HepG2 (cell line): Measurements from ENCODE around the gene ATG2A. TPM values are rescaled to one million over a fixed set of nuclear protein-coding genes. Genes with fewer than 3 reads are reported as not detected.

Experiments used
- ATAC-seq: fragments of 200-7000 bp; cut with Tn5 transposase; 3 replicates; pipeline ENCODE4 v1.9.1; 2020; ENCODE audit warnings: mild to moderate bottlenecking, moderate library complexity
- BruUV-seq: library from RNA; stranded (reverse); fragments of 400-500 nt; replicated peaks from 2 replicates; lab custom pipeline; 2021; lab: Mats Ljungman, UMichigan
- CTCF ChIA-PET: fragments of 300-600 bp; formaldehyde crosslinking; extraction: SDS; loops from one replicate; lab custom pipeline; 2021; ENCODE audit warnings: low total read pairs, inconsistent platforms, low intra/inter-chr PET ratio; lab: Yijun Ruan, JAX
- POLR2A ChIA-PET: fragments of 350-600 bp; sonication (Branson Sonifier 250); formaldehyde crosslinking; loops from one replicate; lab custom pipeline; 2020; ENCODE audit warnings: antibody characterized with exemption, inconsistent platforms; lab: Yijun Ruan, JAX
- DNase-seq: peaks from one replicate; pipeline ENCODE4 v3.0.0-alpha.2; 2015; ENCODE audit warnings: low spot score
- FAIRE-seq: peaks from 3 replicates; lab custom pipeline; 2011; peaks lifted over from hg19 to GRCh38; lab: Jason Lieb, UNC
- H2AFZ ChIP-seq: one replicate; pipeline ENCODE4 v1.6.1; 2011; ENCODE audit warnings: low read length, inconsistent platforms
- H3K27ac ChIP-seq: fragments of 300-600 bp; 3 replicates; pipeline ENCODE4 v1.8.0; 2011; ENCODE audit warnings: mixed run types, mild to moderate bottlenecking, mixed read lengths, low read length, inconsistent platforms; ENCODE audit not compliant: insufficient read depth; ENCODE audit errors: extremely low read length
- H3K27me3 ChIP-seq, 2 experiments: fragments of 200-600 bp in 1 of 2; 2 replicates in 1 of 2; 3 replicates in 1 of 2; pipeline versions ENCODE4 v1.6.0 to v1.8.0; 2011; ENCODE audit warnings: low read length in 2 of 2, mild to moderate bottlenecking in 2 of 2, moderate library complexity in 2 of 2, inconsistent platforms in 1 of 2; ENCODE audit not compliant: insufficient read depth in 2 of 2, control insufficient read depth in 1 of 2
- H3K36me3 ChIP-seq, 2 experiments: fragments of 200-600 bp in 1 of 2; replicated peaks in 1 of 2; 2 replicates in 1 of 2; 3 replicates in 1 of 2; pipeline versions ENCODE4 v1.5.1 to v1.8.0; 2011; ENCODE audit warnings: low read length in 2 of 2, inconsistent platforms in 1 of 2; ENCODE audit not compliant: insufficient read depth in 2 of 2, control insufficient read depth in 1 of 2
- H3K4me1 ChIP-seq: 2 replicates; pipeline ENCODE4 v1.5.1; 2012; ENCODE audit warnings: low read length, inconsistent platforms; ENCODE audit not compliant: insufficient read depth
- H3K4me2 ChIP-seq: 2 replicates; pipeline ENCODE4 v1.6.0; 2011; ENCODE audit warnings: low read depth, low read length, inconsistent platforms
- H3K4me3 ChIP-seq, 3 experiments: fragments of 200-600 bp in 1 of 3; sonication (generic), shearing (Covaris generic) in 1 of 3; replicated peaks in 1 of 3; 2 replicates each; pipeline ENCODE4 v1.5.1; 2011 to 2016; ENCODE audit warnings: low read length in 3 of 3, inconsistent platforms in 2 of 3, low read depth in 2 of 3, mild to moderate bottlenecking in 2 of 3, control low read depth in 1 of 3, mixed read lengths in 1 of 3; ENCODE audit not compliant: insufficient read depth in 1 of 3
- H3K79me2 ChIP-seq: one replicate; pipeline ENCODE4 v1.6.1; 2011; ENCODE audit warnings: low read length, inconsistent platforms; ENCODE audit not compliant: insufficient read depth
- H3K9ac ChIP-seq: 2 replicates; pipeline ENCODE4 v1.6.0; 2011; ENCODE audit warnings: mild to moderate bottlenecking, low read depth, low read length, inconsistent platforms; ENCODE audit not compliant: insufficient read depth
- H3K9me3 ChIP-seq: 2 replicates; pipeline ENCODE4 v1.5.1; 2012; ENCODE audit warnings: mild to moderate bottlenecking, low read length
- H4K20me1 ChIP-seq: 2 replicates; pipeline ENCODE4 v1.6.0; 2011; ENCODE audit warnings: inconsistent platforms, mild to moderate bottlenecking, low read length, moderate library complexity; ENCODE audit not compliant: insufficient read depth
- CHD4 ChIP-seq: fragments of 200-600 bp; sonication (generic); IDR thresholded peaks from 2 replicates; pipeline ENCODE4 v1.7.0; 2017; ENCODE audit warnings: mild to moderate bottlenecking, low read length, borderline replicate concordance
- KMT2B ChIP-seq: IDR thresholded peaks from 2 replicates; pipeline ENCODE4 v1.6.1; 2016; ENCODE audit warnings: missing genetic modification reagents, missing compliant biosample characterization
- NFE2L1 ChIP-seq: sonication (generic); formaldehyde crosslinking; IDR thresholded peaks from 2 replicates; pipeline ENCODE4 v1.4.0; 2020; ENCODE audit warnings: missing genetic modification reagents, mild to moderate bottlenecking, borderline replicate concordance
- SMARCC2 ChIP-seq: fragments of 450-650 bp; IDR thresholded peaks from 2 replicates; pipeline ENCODE4 v1.6.1; 2017; ENCODE audit warnings: antibody characterized with exemption, mild to moderate bottlenecking
- SPEN ChIP-seq: sonication (generic); formaldehyde crosslinking; IDR thresholded peaks from 2 replicates; pipeline ENCODE4 v1.5.1; 2020; ENCODE audit warnings: low read depth, mild to moderate bottlenecking, missing genetic modification reagents
- U2AF1 ChIP-seq: fragments of 200-400 bp; formaldehyde crosslinking; optimal IDR thresholded peaks from 2 replicates; pipeline ENCODE3; 2017; ENCODE audit warnings: mild to moderate bottlenecking, low read depth, low read length
- ZFP82 ChIP-seq: sonication (generic); formaldehyde crosslinking; IDR thresholded peaks from 2 replicates; pipeline ENCODE4 v1.5.1; 2020; ENCODE audit warnings: mild to moderate bottlenecking, missing genetic modification reagents, borderline replicate concordance
- ZNF337 ChIP-seq: sonication (generic); formaldehyde crosslinking; IDR thresholded peaks from 2 replicates; pipeline ENCODE4 v1.5.1; 2020; ENCODE audit warnings: missing genetic modification reagents, low read depth, mild to moderate bottlenecking, borderline replicate concordance
- ZNF629 ChIP-seq: sonication (generic); formaldehyde crosslinking; conservative IDR thresholded peaks from 2 replicates; pipeline ENCODE4 v1.5.0; 2020; ENCODE audit warnings: missing genetic modification reagents
- WGBS: methylation state at CpG from one replicate; pipeline ENCODE4 v1.1.6; 2017; ENCODE audit warnings: low lambda C conversion rate; 5-methylcytosine and 5-hydroxymethylcytosine counted together
- in situ Hi-C: cut with HindIII; loops from 2 replicates; pipeline ENCODE4 v1.10.0; 2017; ENCODE audit warnings: low pct_unique_long_range_greater_than_20kb; ENCODE audit not compliant: extremely low pct_ligation_motif_present
- intact Hi-C: fragments of 100-400 bp; cut with micrococcal nuclease; formaldehyde crosslinking; loops from one replicate; pipeline ENCODE4 v1.10.0; 2022; ENCODE audit not compliant: unreplicated experiment
- polyA plus RNA-seq, 8 experiments: library from polyadenylated mRNA; depleted of rRNA in 3 of 8; stranded (reverse) in 7 of 8; unstranded in 1 of 8; fragments of >200 nt; fragmentation: Illumina TruSeq in 4 of 8; extraction: Trizol in 4 of 8; gene quantifications; 2 replicates each; pipeline versions ENCODE4 v1.2.1 to v1.2.3, GENCODE V29; 2011 to 2016; ENCODE audit warnings: low read depth in 4 of 8, missing spikeins in 1 of 8, mixed read lengths in 1 of 8; ENCODE audit not compliant: insufficient read depth in 1 of 8
- total RNA-seq, 5 experiments: library from RNA; depleted of rRNA; stranded (reverse); fragments of >200 nt; fragmentation: Illumina TruSeq; extraction: Trizol; gene quantifications; 2 replicates each; pipeline ENCODE4 v1.2.3, GENCODE V29; 2016; ENCODE audit warnings: low read depth in 1 of 5
- TF ChIP-seq, protein P1 (sequence below): sonication (generic); formaldehyde crosslinking; conservative IDR thresholded peaks from 2 replicates; pipeline ENCODE4 v1.4.0; 2020; ENCODE audit warnings: missing genetic modification reagents
- TF ChIP-seq, protein P2 (sequence below): IDR thresholded peaks from 2 replicates; pipeline ENCODE4 v1.6.1; 2016; ENCODE audit warnings: mild to moderate bottlenecking

Gene ATG2A
- total and polyA plus RNA-seq, 2 of the 13 experiments (the other 11 are each of a cell fraction or from before 2014, with no cell fraction given), result 6.7 to 8.0 TPM

DNA sequence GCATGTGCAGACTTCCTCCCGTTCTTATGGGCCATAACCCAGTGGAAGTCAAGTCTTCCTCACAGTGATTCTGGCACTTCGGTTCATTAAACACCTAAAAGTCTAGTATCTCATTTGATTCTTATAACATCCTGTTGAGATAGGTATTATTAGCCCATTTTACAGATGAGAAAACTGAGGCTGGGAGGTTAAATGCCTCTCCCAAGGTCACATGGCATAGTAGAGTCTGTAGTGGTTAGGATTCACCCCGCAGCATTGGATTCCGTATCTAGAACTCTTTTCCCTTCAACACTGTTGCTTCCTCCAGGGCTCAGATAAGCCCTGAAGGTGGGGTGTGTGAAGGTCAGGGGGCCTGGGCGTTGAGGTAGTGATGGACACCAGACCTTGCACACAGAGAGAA, 15.3 kb upstream of the ATG2A start:
- H3K27ac ChIP-seq, result no peak overlapping the region
- in situ Hi-C loops, result no loop called here
- H3K79me2 ChIP-seq, result no peaks in the 10 kb centered on the region
- peaks cover 0 to 5% of the 10 kb centered on the region in 2 experiments; a peak in 1 of 5 replicates for H3K27me3 ChIP-seq
- H3K9ac ChIP-seq, result no peak overlapping the region
- ChIA-PET CTCF (no interaction called here), POLR2A (no interaction called here)
- peaks cover 34% of the 10 kb centered on the region for H3K4me1 ChIP-seq
- no TSS peak for BruUV-seq
- TF ChIP-seq NFE2L1 (CRISPR knock-in tag) (no peak), CHD4 (0 out of 2 replicates have a peak, but pooled peaks have one; percentile 54), ZNF629 (CRISPR knock-in tag) (peak; percentile 86), SMARCC2 (no peak)
- TF ChIP-seq, all 625 proteins: peak for 2
- no peak overlapping the region for H3K4me2 ChIP-seq
- no peak for FAIRE-seq
- no peaks in the 10 kb centered on the region for H4K20me1 ChIP-seq
- H3K36me3 ChIP-seq, result peaks cover 0 to 1% of the 10 kb centered on the region in 2 experiments; a peak in 1 of 5 replicates
- intact Hi-C loops, result no loop called here
- no peak for ATAC-seq
- no peaks in the 10 kb centered on the region for H3K9me3 ChIP-seq
- DNase-seq, result no peak
- H2AFZ ChIP-seq, result no peak overlapping the region
- 92% methylated on average over 5 of the region's 5 CpGs for WGBS
- no peak overlapping the region for H3K4me3 ChIP-seq

DNA sequence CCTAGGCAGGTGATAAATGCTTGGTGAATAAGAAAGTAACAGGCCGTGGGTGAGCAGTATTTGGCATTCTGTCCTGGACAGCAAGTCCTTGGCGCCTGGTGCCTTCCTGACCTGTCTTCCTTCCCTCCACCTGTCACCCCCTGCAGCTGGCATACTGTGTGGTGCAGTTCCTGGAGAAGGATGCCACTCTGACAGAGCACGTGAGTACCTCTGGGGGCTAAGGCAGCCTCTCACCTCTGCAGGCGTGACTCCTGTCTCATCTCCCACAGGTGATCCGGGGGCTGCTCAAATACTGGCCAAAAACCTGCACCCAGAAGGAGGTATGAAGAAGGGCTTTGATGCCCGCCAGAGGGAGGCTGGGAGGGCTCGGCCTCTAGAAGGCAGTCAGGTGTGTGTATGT, 14.3 kb upstream of the ATG2A start:
- no peak for DNase-seq
- in situ Hi-C loops, result no loop called here
- CTCF ChIA-PET, result no interaction called here
- Histone ChIP-seq H3K4me1 (peaks cover 32% of the 10 kb centered on the region), H2AFZ (no peak overlapping the region), H3K36me3 (peaks cover 0 to 1% of the 10 kb centered on the region in 2 experiments; a peak in 1 of 5 replicates), H3K27ac (no peak overlapping the region), H3K27me3 (no peaks in the 10 kb centered on the region), H3K9ac (no peak overlapping the region), H3K4me3 (no peak overlapping the region), H3K9me3 (no peaks in the 10 kb centered on the region), H3K4me2 (no peak overlapping the region), H3K79me2 (no peaks in the 10 kb centered on the region), H4K20me1 (no peaks in the 10 kb centered on the region)
- ATAC-seq, result no peak
- 93% methylated on average over 7 of the region's 7 CpGs for WGBS
- POLR2A ChIA-PET, result no interaction called here
- intact Hi-C loops, result no loop called here
- FAIRE-seq, result no peak
- no TSS peak for BruUV-seq
- TF ChIP-seq, protein P1, sequence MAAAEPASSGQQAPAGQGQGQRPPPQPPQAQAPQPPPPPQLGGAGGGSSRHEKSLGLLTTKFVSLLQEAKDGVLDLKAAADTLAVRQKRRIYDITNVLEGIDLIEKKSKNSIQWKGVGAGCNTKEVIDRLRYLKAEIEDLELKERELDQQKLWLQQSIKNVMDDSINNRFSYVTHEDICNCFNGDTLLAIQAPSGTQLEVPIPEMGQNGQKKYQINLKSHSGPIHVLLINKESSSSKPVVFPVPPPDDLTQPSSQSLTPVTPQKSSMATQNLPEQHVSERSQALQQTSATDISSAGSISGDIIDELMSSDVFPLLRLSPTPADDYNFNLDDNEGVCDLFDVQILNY (CRISPR knock-in tag), result no peak
- TF ChIP-seq SPEN (CRISPR knock-in tag) (no peak), U2AF1 (no peak), ZFP82 (no peak), ZNF337 (CRISPR knock-in tag) (no peak), KMT2B (CRISPR knock-in tag) (no peak)
- TF ChIP-seq, protein P2, sequence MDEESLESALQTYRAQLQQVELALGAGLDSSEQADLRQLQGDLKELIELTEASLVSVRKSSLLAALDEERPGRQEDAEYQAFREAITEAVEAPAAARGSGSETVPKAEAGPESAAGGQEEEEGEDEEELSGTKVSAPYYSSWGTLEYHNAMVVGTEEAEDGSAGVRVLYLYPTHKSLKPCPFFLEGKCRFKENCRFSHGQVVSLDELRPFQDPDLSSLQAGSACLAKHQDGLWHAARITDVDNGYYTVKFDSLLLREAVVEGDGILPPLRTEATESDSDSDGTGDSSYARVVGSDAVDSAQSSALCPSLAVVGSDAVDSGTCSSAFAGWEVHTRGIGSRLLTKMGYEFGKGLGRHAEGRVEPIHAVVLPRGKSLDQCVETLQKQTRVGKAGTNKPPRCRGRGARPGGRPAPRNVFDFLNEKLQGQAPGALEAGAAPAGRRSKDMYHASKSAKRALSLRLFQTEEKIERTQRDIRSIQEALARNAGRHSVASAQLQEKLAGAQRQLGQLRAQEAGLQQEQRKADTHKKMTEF (CRISPR knock-in tag), result no peak
